ENCODE results near the gene HAUS6. TPM values are rescaled to one million over a fixed set of nuclear protein-coding genes. Genes with fewer than 3 reads are reported as not detected.

Gene HAUS6
- total and polyA plus RNA-seq, 2 of the 13 experiments (the other 11 are each of a cell fraction or from before 2014, with no cell fraction given), result 9.8 to 31.1 TPM

- TF ChIP-seq UBTF (CRISPR knock-in tag; IDR thresholded peaks at IDR 0.05) (no peak), HOMEZ (CRISPR knock-in tag; IDR thresholded peaks at IDR 0.05; ENCODE audit: low read depth) (no peak), HNRNPLL (IDR thresholded peaks at IDR 0.05; ENCODE audit: low read depth, low read length, poor library complexity, severe bottlenecking) (no peak), ZNF552 (CRISPR knock-in tag; IDR thresholded peaks at IDR 0.05; ENCODE audit: borderline replicate concordance) (no peak), ZNF260 (CRISPR knock-in tag; IDR thresholded peaks at IDR 0.05; ENCODE audit: borderline replicate concordance, low read depth) (no peak), ERF (CRISPR knock-in tag; IDR thresholded peaks at IDR 0.05) (0 out of 2 replicates have a peak, but pooled peaks have one; percentile 22), ZNF333 (CRISPR knock-in tag; IDR thresholded peaks at IDR 0.05; ENCODE audit: borderline replicate concordance) (no peak), SP140L (CRISPR knock-in tag; IDR thresholded peaks at IDR 0.05; ENCODE audit: borderline replicate concordance) (0 out of 2 replicates have a peak, but pooled peaks have one; percentile 4), ZNF614 (CRISPR knock-in tag; IDR thresholded peaks at IDR 0.05; ENCODE audit: borderline replicate concordance) (no peak), KDM5A (IDR thresholded peaks at IDR 0.05; ENCODE audit: borderline replicate concordance, low read length) (no peak), ZMAT5 (CRISPR knock-in tag; IDR thresholded peaks at IDR 0.05; ENCODE audit: borderline replicate concordance, low read depth) (no peak), JUN (CRISPR knock-in tag; IDR thresholded peaks at IDR 0.05) (no peak), ZNF660 (CRISPR knock-in tag; IDR thresholded peaks at IDR 0.05; ENCODE audit: borderline replicate concordance, low read depth) (no peak), ZNF605 (CRISPR knock-in tag; IDR thresholded peaks at IDR 0.05) (no peak), ZKSCAN8 (CRISPR knock-in tag; IDR thresholded peaks at IDR 0.05; ENCODE audit: borderline replicate concordance) (no peak), SOX13 (IDR thresholded peaks at IDR 0.05) (no peak), SOX13 (CRISPR knock-in tag; conservative IDR thresholded peaks at IDR 0.05 in 1 of 2, IDR thresholded peaks at IDR 0.05 in 1 of 2) (peak in 1 of 2 experiments; percentile 35; a peak in 1 of 4 replicates), ISX (CRISPR knock-in tag; conservative IDR thresholded peaks at IDR 0.05) (no peak), HMG20A (CRISPR knock-in tag; IDR thresholded peaks at IDR 0.05; ENCODE audit: borderline replicate concordance) (peak; percentile 57; the same call in 1 of the 2 replicates), FOXK1 (CRISPR knock-in tag; IDR thresholded peaks at IDR 0.05; ENCODE audit: borderline replicate concordance, low read depth) (no peak), MED8 (CRISPR knock-in tag; IDR thresholded peaks at IDR 0.05; ENCODE audit: insufficient replicate concordance) (no peak), ZNF180 (CRISPR knock-in tag; IDR thresholded peaks at IDR 0.05; ENCODE audit: borderline replicate concordance, low read depth) (no peak), ZGPAT (CRISPR knock-in tag; IDR thresholded peaks at IDR 0.05) (no peak)
Measured at GRCh38 chr9:19050637-19051591, 51.8 kb downstream of the HAUS6 start (continued).

Measured in HepG2 (cell line).